Esophagus muscularis mucosa (tissue), 4 donors: ENCODE results near the gene PRODH.
"Not testable (repeated sequence)": the region's sequence is repeated elsewhere in the genome, so short reads cannot be mapped to it uniquely, and the experiment has no call there.

ENCODE experiments used
- EP300 ChIP-seq: sonication (generic); formaldehyde crosslinking; IDR thresholded peaks from one replicate; pipeline ENCODE4 v1.6.1; 2017; ENCODE audit warnings: antibody characterized with exemption
- POLR2A ChIP-seq: fragments of 450-650 bp; IDR thresholded peaks from one replicate; pipeline ENCODE4 v1.6.1; 2017; ENCODE audit warnings: antibody characterized with exemption, moderate library complexity, mild to moderate bottlenecking, low read depth
- POLR2AphosphoS5 ChIP-seq, 2 donors: sonication (generic); formaldehyde crosslinking; IDR thresholded peaks; one replicate each; pipeline ENCODE4 v1.6.1; 2017; ENCODE audit warnings: antibody characterized with exemption in 2 of 2
- TF ChIP-seq, protein P1 (sequence below), 3 experiments: fragments of 200-600 bp in 2 of 3; fragments of 450-650 bp in 1 of 3; sonication (generic) in 2 of 3; IDR thresholded peaks; one replicate each; pipeline ENCODE4 v1.5.1; 2017 to 2019; ENCODE audit warnings: antibody characterized with exemption in 3 of 3, mild to moderate bottlenecking in 2 of 3, moderate library complexity in 1 of 3

DNA sequence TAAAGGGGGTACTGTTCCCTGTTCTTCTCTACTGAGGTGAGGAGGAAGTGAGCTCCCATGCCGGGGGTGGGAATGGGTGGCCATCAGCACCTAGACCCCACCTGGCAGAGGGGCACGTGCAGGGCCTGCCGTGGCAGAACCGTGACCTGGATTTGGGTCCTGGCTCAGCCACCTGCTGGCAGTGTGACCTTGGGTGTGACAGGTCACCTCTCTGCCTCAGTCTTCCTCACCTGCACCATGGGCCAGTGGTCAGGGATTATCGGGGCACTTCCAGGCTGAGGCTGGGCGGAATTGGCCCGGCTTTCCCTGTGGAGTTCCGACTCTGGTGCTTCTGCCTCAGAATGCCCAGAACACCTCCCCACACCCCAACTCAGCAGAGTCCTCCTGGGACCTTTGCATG lies 36.5 kb upstream of the PRODH start:
- TF ChIP-seq, protein P1, sequence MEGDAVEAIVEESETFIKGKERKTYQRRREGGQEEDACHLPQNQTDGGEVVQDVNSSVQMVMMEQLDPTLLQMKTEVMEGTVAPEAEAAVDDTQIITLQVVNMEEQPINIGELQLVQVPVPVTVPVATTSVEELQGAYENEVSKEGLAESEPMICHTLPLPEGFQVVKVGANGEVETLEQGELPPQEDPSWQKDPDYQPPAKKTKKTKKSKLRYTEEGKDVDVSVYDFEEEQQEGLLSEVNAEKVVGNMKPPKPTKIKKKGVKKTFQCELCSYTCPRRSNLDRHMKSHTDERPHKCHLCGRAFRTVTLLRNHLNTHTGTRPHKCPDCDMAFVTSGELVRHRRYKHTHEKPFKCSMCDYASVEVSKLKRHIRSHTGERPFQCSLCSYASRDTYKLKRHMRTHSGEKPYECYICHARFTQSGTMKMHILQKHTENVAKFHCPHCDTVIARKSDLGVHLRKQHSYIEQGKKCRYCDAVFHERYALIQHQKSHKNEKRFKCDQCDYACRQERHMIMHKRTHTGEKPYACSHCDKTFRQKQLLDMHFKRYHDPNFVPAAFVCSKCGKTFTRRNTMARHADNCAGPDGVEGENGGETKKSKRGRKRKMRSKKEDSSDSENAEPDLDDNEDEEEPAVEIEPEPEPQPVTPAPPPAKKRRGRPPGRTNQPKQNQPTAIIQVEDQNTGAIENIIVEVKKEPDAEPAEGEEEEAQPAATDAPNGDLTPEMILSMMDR (IDR thresholded peaks at IDR 0.05) = not testable (repeated sequence)
- TF ChIP-seq EP300; POLR2A; POLR2AphosphoS5 (IDR thresholded peaks at IDR 0.05): not testable (repeated sequence)
